ENCODE results near the gene ADM2.
"Not testable (repeated sequence)": the region's sequence is repeated elsewhere in the genome, so short reads cannot be mapped to it uniquely, and the experiment has no call there.

Gene ADM2

DNA sequence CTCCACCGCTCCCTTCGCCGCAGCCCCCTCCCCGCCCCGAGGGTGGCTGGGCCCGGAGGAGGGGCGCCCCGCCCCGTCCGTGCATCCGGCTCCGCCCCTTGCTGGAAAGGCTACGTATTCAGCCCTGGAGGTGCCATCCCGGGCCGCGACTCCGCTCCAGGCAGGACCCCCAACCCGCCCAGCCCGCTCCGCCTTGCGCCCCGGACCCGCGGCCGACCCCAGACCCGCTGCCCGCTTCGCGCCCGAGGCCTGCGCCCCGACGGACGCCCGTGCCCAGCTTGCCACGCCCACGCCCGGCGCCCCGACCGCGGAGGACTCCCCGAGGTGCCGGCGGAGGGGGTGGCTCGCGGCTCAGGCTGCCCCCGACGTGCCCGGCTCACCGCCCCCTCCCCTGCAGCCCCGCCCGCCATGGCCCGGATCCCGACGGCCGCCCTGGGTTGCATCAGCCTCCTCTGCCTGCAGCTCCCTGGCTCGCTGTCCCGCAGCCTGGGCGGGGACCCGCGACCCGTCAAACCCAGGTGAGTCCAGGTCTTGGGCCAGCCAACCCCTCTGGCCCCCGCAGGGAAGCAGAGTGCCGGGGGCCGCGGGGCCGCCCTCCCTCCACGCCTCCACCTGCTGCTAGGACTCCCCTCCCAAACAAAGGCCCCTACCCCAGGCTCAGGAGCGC is at the start of gene ADM2:
ADM2 (plus strand) TSS at position 104 of the 667 bp plus-strand sequence; CDS start at position 409, 305 bp downstream.
- in situ Hi-C loops (cut with HindIII; ENCODE audit: low pct_ligation_motif_present, low sequenced_read_pairs) = no loop called here
- H3K27ac ChIP-seq = no peak within 1 kb of the TSS
- H3K36me3 ChIP-seq (replicated peaks) = no peaks in the 10 kb centered on the region
- peak within 1 kb of the TSS; percentile 36 for H3K4me3 ChIP-seq (ENCODE audit: low read depth, low read length)
- no peak for TF ChIP-seq CTCF (IDR thresholded peaks at IDR 0.05; ENCODE audit: low read depth, low read length, missing control alignments)
- peaks cover 11% of the 10 kb centered on the region for H3K27me3 ChIP-seq (replicated peaks)
- no peak for DNase-seq

DNA sequence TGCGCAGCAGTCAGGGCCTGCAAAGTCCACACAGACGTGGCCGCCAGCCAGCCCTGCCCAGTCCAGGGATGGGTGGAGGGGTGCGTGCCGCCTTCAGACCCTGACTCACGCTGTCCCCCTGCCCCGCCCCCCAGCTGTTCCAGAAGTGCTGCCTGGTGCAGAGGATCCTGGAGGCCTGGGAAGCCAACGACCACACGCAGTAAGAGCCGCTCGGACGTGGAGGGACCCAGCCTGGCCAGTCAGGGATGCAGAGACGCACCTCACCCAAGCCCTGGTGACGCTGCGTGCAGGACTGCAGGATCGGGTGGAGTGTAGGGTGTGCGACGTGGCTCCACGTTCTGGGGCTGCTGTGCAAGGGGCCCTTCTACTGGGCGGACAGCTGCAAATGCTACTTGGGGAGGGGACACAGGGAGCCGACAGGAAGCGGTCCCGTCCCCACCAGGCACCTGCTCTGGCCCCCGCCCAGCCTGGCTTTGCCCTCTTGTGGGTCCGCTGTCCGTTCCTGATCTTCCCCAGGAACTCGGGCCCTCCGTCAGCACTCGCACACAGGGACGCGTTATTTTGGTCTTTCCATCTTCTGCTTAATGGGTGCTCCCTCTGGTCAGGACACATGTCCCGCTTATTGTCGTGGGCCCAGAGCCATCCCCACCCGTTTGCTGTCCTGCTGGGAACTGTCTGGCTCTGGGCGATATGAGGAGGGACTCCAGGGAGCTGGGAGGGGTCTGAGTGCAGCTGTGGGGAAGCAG is 49.0 kb upstream of the ADM2 start:
- Histone ChIP-seq H3K27ac (no peak overlapping the region), H3K27me3 (replicated peaks) (no peaks in the 10 kb centered on the region), H3K4me3 (ENCODE audit: low read depth, low read length) (no peak overlapping the region), H3K36me3 (replicated peaks) (peaks cover 51% of the 10 kb centered on the region)
- DNase-seq = no peak
- in situ Hi-C loops (cut with HindIII; ENCODE audit: low pct_ligation_motif_present, low sequenced_read_pairs) = no loop called here
- TF ChIP-seq CTCF (IDR thresholded peaks at IDR 0.05; ENCODE audit: low read depth, low read length, missing control alignments) = no peak

- DNase-seq; H3K27ac ChIP-seq; H3K4me3 ChIP-seq (ENCODE audit: low read depth, low read length); H3K27me3 ChIP-seq (replicated peaks); in situ Hi-C loops (cut with HindIII; ENCODE audit: low pct_ligation_motif_present, low sequenced_read_pairs): not testable (repeated sequence)
- H3K36me3 ChIP-seq (replicated peaks) = peaks cover 54% of the 10 kb centered on the region
These were observed 48.3 kb upstream of the ADM2 start for GRCh38 chr22:50432877-50433510.

- in situ Hi-C loops (cut with HindIII; ENCODE audit: low pct_ligation_motif_present, low sequenced_read_pairs) = no loop called here
- Histone ChIP-seq H3K4me3 (ENCODE audit: low read depth, low read length) (no peak overlapping the region), H3K27me3 (replicated peaks) (no peaks in the 10 kb centered on the region), H3K27ac (no peak overlapping the region), H3K36me3 (replicated peaks) (peaks cover 62% of the 10 kb centered on the region)
- no peak for DNase-seq
- no peak for TF ChIP-seq CTCF (IDR thresholded peaks at IDR 0.05; ENCODE audit: low read depth, low read length, missing control alignments)
These were observed 46.5 kb upstream of the ADM2 start for GRCh38 chr22:50434849-50435248.

- in situ Hi-C loops (cut with HindIII; ENCODE audit: low pct_ligation_motif_present, low sequenced_read_pairs) = no loop called here
- DNase-seq = no peak
- H3K27me3 ChIP-seq (replicated peaks) = no peaks in the 10 kb centered on the region
- H3K36me3 ChIP-seq (replicated peaks) = peaks cover 63% of the 10 kb centered on the region
- H3K4me3 ChIP-seq (ENCODE audit: low read depth, low read length) = no peak overlapping the region
- H3K27ac ChIP-seq = no peak overlapping the region
- no peak for TF ChIP-seq CTCF (IDR thresholded peaks at IDR 0.05; ENCODE audit: low read depth, low read length, missing control alignments)
These were observed 45.9 kb upstream of the ADM2 start for GRCh38 chr22:50435291-50436014.

Measured in brain microvascular endothelial cell (primary cell).